Dedifferentiated amniotic fluid mesenchymal stem cell (primary cell): Measurements from ENCODE around the gene CLNK.
A peak's percentile ranks its signal among the peaks of the same experiment; 100 is the strongest.
"Not testable (repeated sequence)": the region's sequence is repeated elsewhere in the genome, so short reads cannot be mapped to it uniquely, and the experiment has no call there.

ENCODE experiments used
- DNase-seq: peaks from one replicate; pipeline ENCODE4 v3.0.0-alpha.2; 2016; ENCODE audit errors: extremely low spot score

CLNK gene

DNA sequence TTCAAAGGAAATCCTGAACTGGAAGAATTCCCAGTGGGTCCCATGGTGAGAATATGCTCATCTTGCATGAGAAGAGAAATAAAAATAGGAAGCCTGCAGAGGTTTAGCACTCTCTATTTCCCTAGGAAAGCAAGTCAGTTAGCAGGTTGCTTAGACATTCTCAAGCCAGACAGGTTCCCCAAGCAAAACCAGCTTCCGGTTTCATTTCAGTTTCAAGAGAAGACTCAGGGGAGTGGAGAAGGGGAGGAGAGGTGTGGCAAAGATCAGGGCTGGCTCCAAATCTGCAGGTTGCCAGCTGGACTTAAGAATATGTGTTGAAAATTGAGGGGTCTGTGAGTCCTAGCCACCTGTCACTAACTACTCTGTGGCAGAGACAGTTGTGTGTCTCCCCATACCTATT lies 107.5 kb downstream of the CLNK start:
- no peak for DNase-seq

DNA sequence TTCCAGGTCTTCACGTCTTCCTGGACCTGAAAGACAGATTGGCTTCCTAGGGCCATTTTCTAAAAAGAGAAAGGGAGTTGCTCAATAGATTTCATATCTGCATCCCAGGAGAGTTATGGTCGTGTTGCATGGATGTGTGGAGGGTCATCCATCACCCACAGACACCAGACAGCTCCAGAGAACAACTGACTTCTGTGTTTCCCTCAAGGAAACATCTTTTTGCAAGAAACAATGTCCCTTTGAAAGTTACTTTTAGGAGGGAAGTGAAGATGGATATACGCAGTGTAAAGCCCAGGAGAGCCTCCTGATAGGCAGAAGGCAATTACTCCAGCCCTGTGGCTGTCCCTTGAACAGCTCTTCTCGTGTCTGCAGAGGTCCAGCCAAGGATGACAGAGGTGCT lies 108.3 kb downstream of the CLNK start:
- no peak for DNase-seq

DNA sequence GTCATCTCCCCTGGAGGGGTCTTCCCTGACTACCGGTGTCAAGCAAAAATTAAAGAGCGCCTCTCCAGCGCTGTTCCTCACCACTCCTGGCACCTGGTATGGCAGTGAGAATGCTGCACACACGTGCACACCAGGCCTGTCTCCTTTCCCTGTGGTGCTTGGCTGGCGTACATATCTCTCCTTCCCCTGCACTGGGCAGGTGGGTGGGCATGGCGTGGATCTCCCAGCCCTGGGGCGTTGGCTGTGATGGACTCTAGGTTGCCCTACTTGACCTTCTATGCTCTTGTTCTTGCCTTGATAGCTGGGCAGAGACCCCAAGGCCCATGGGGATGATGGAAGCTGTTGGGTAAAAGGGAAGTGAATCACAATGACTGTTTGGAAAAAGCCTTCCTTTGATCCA lies 109.2 kb downstream of the CLNK start:
- no peak for DNase-seq

DNA sequence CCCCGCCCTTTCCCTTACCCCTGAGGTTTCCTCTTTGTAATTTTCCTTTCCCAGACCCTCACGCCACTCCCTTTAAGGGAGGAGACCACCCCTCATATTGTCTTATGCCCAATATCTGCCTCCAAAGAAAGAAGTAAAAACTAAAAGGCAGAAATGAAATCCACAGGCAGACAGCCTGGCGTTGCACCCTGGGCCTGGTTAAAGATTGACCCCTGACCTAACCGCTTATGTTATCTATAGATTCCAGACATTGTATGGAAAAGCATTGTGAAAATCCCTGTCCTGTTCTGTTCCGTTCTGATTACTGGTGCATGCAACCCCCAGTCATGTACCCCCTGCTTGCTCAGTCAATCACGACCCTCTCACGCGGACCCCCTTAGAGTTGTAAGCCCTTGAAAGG lies 110.0 kb downstream of the CLNK start:
- DNase-seq, result not testable (repeated sequence)

DNA sequence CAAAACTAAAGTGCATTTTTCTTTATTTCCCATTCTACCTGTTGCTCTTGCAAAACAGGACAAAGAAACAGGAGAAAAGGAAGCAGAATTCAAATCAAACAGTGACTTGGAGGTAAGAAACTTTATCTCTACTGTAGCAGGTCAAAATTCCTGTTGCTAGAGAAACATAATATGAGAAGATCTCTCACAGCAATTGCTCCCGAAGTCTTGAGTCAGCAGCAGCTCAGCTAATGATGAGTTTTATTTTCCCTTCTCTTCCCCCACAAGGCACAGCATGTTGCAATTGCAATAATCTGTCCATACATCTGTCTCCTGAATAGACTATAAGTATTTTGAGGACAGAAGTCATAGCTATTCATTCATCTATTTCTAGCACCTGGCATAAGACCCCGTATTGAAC lies 112.7 kb downstream of the CLNK start:
- no peak for DNase-seq

DNA sequence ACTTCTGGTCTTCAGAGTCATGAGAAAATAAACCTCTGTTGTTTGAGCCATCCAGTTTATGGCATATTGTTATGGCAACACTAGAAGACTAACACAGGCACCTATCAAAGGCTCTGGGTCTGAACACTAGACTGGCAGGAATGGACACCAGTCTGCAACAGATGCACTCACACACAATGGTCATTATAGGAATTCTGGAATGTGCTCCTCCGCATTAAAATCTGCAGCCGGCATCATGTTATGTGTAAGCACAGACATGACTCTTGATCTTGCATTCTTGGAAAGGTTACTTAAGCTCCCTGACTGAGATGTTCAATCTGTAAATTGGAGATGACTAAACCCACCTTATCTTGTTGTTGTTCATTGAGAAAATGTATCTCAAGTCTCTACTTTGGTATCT lies 115.1 kb downstream of the CLNK start:
- no peak for DNase-seq

DNA sequence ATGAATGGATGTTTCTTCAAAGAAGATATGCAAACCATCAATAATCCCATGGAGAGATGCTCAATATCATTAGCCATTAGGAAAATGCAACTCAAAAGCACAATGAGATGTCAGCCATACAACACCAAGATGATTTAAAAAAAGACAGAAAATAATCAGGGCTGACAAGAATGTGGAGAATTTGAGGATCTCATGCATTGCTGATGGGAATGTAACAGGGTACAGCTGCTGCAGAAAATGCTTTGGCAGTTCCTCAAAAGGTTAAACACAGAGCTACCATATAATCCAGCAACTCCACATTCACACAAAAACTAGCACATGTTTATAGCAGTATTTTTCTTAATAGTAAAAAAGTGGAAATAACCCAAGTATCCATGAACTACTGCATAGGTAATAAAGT lies 116.8 kb downstream of the CLNK start:
- DNase-seq, result no peak

DNA sequence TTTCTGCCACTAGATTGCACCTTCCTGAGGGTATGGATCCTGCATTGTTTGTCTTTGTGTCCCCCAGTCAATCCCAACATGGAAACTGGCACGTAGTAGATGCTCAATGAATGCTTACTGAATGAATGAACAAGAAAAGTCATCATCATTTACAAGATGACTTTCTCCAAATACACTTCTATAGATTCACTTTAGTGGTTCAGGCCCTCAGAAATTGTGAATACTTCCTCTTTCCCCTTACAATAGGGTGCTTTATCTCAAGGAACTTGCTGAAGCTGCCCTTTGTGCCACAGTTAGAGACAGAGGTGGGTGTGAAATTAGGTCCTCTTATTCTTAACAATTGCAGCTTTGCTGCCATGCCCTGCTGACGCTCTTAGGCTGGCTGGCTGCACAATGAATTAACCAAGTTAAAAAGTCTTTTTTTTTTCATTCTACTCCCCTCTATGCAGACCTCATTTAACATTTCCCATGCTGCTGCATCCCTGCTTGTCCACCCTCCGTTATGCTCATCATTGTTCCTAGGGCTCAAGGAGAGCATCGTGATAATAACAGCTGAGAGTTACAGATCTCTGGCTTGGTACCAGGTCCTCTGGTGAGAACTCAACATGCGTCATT lies 119.3 kb downstream of the CLNK start:
- DNase-seq, result no peak

DNA sequence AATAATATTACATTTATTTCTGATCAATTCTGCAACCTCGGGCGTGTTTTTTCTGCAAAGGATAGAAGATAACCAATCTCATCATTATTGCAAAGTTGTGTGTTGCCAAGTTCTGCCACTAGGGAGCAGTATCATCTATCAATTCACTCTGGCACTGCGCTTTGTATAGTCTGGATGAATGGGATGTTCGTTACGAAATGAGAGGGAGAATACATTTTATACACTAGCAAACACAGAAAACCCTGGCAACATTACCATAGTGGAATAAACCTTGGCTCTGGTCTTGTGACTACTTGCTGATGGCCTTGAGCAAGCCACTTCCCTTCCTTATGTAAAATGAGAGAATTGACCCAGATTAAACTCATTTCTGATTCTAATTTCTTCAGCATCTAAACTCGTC lies 129.9 kb downstream of the CLNK start:
- DNase-seq, result peak; percentile 43

DNA sequence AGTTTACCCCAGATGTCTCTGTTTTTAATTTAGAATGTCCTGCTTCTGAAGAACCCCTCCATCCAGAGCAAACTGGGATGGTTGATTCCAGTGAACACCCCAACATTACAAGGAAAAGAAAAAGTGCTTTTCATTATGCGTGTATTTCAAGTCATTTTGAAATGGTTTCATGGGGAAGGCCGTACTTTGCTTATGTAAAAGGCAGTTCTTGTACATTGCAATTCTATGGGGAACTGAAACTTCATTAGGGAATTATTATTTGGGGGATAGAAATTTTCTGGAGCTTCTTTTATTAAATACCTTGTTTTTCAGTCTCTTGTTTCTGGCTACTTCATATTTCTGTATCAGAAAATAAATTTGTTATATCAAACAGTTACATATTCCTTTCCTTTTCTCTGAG lies 130.4 kb downstream of the CLNK start:
- DNase-seq, result no peak

DNA sequence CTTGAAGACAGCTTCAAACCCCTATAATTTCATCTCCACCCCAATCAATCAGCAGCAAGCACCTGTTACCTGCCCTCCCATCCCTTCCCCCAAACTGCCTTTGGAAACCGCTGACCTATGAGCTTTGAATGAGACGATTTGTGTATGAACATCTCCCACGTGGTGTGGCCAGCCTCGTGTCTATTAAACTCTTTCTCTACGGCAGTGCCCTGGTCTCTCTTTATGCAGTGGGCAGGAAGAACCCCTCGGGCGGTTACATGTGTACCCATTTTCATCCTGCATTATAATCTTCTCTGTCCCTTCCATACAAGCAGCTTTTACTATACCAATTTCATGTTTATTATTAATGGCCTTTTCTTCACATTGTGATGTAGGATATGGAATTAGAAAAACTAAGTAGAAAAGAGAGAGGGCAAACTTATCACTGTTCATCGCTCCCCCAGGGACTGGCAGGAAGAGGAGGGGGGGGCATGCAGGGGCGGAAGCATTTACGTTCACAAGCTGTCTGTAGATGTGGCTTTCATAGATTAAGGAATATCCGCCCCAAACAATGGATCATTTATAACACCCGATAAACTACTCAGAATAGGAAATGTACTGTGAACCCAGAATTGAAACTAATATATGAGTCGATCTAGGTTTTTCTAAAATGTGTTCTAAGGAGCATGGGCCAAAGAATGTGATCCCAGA lies 131.8 kb downstream of the CLNK start:
- no peak for DNase-seq

DNA sequence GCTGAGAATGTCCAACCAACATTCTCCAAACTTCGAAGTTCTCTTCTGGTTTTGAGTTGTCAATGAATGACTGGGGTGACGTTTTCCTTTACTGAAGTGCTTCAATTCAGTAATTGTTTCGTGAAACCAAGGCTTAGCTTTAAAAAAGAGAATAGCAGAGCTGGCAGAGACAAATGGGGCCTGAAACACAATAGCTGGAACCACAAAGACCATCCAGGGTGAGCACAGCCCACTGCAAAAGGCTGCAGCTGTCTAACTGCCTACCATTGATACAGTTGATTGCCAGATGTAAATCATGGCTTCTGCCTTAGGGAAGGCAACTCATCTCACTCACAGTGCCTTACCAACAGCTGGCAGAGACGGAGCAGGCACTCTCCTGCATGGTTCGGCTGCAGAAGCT lies 148.7 kb downstream of the CLNK start:
- no peak for DNase-seq

DNA sequence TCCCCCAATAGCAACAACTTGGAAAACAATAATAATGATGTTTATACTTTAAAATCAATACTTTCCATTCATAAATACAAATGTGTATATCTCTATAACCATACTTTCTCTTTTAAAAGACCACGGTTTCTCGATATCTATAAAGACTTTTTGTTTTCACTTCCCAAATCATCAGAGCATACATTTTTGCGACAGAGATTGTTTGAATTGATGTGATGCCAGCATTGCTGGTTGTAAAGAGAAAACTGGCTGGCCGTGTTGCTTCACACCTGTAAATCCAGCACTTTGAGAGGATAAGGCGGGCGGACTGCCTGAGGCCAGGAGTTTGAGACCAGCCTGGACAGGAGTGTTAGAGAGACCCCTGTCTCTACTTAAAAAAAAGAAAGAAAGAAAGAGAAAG lies 149.7 kb downstream of the CLNK start:
- no peak for DNase-seq

DNA sequence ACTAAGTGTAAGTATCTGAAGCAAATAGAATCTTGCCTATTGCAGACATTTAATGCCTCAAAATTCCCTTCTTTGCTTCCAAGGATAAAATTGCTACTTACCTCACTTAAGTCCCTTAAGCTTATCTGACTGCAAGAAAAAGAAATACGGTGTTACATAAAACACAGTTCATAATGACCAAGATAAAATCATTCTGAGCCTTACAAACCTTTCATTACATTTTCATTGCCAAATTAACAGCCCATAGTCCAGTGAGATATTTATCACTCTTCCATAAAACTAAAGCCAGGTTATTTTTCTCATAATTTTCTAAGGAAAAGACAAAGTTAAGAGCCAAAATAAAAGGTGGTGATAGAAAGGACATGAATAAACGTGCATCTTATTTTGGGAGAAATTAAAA lies 152.4 kb downstream of the CLNK start:
- DNase-seq, result no peak

DNA sequence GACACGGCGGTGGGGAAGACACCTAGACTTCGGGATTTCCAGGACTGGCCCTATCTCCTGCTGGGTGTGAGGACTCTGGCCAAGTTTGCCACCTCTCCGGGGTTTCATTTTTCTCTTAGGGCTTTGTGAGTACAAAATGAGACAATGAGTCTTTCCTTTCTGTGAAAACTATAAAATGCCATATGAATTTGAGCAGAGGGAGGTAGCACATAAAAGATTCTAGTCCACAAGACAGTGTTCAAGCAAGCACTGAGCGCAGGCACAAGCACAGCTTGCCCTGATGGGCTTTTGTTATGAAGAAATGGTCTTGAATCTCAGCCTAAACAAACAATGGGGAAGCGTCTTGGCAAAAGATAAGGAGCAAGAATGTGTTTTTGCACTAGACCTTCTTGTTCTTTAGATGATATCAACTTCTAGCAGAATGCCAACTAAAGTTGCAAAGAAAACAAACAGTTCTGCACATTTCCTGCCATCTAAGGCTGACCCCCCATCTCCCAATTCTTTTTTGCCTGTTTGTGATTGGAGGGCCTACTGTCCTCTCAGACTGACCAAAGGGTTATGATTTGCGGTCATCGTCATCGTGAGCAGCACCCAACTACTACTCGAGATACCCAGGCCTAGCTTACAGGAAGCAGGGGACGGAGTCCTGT lies 154.3 kb downstream of the CLNK start:
- no peak for DNase-seq

DNA sequence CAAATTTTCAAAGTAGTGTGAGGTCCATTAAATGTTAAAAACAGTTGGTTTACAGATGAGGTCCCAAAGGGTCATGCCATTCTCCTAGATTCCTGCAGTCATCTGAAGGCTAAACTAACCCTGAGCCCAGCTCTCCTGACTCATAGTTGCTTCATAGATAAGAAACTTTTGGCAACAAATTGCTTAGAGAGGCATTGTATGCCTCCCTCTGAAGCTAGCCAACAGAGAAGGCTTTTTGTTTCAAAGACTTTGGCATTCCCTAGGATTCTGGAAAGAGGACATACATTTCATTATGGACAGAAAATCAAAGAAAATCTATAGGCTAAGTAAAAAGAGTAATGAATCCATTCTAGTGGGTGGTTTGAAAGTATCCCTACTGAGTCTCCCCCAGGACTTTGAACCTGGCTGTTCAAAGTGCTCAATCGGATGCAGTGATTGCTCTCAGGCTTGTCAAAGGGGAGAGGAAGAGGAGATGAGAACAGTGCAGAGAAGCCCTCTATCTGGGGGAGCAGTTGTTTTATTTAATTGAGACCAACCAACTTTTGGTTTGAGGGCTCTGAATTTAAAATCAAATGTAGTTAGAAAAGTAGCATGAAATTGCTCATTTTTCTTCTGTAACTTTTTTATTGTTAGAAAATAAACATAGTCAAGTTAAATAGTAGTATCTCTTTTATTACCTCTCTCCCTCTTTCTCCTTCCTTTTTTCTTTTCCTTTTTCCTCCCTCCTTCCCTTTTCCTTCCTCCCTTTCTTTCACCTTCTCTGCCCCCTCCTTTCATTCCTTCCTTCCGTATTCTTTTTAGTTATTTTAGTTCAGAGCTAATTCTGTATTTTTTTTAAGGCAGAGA lies 155.1 kb downstream of the CLNK start:
- DNase-seq, result no peak

DNA sequence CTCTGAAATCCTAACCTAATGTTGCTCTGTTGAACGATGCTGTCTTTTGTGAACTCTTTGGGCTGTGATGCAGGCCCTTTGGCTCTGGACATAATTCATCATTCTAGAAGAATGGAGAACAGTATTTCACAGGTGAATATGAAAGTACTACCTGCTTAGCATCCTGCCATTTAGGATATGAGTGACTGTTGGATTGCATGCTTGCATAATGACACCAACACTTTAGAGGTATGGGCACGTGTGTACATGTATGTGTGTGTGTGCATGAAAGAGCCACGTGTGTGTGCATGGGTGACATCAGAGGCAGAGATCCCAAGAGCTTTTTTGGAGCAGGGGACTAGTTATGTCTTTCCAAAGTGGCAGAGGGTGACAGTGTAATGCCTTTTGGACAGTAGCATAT lies 157.1 kb downstream of the CLNK start:
- DNase-seq, result no peak

DNA sequence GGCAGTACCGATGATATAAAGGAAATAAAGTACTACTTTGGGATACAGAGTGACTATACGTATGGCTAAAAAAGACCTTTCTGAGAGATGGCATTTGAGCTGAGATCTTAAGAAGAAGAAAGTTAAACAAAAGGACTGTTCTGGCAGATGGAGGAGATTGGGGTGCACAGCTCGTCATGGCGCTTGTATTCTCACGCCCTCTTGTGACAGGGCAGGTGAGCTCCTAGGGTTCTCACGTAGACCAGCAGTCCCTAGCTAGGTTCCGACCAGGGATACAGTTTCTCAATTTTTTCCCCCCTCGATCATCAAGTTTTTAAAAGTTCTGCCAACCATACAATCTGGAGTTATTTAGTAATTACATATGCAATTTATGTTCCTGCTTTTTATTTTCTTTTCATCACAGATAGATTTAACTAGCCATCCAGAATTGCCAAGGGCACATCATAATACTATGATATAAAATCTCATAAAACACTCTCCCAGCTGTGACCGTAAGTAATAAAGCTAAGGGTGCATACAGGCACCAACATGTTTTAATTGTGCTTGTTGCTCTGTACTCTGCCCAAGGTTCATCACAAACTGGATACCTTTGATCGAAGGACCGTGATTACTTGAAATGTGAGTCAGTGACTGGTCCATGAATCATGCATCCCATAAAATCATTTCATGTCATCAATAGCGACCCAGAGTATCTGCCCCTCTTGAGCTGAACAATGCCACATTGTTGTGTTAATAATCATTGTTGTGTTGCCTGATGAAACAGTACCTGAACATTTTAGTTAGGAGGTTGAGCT lies 157.9 kb downstream of the CLNK start:
- no peak for DNase-seq

DNA sequence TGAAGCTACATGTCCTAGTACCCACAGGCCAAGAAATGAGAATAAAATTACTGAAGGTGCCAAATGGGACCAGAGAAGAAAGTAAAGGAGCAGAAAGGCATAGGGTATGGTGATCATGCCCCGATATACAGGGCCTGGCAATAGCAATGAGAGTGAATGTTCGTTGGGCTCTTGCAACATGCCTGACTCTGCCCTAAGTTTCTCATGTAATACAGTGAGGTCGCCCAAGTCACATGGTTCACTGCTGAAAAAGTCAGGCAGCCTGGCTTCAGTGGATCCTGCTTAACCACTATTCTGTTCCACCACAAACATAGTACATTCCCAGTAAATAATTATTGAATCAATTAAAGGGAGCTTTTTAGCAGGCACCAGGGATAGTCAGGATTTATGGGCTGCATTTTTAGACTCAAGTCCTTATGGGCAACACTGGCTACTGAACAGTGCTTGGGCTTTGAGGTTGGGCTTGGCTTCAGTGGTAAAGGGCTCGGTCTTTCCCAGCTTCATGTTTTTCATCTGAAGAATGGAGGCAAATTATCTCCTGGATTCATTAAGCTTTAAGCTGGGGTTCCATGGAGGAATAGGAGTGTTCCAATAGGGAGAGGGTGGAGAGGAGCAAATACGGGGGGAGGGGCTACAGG lies 160.3 kb downstream of the CLNK start:
- no peak for DNase-seq

DNA sequence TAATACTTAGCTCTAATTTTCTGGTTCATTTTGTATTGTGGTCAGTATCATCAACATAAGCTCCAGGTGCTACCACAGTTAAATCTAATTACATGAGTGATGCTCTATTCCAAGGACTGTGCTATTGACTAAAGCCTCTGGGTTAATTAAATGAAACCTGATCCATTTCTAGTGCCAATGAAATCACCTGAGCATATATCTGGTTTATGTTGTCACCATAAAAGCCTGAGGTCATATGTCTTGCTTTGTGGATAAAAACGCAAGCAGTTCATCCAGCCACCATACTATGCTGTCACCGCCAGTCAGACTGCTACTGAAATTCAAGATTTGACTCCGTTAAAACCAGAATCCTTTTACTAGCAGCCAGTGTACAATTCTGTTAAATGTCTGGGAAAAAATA lies 163.1 kb downstream of the CLNK start:
- DNase-seq, result no peak

DNA sequence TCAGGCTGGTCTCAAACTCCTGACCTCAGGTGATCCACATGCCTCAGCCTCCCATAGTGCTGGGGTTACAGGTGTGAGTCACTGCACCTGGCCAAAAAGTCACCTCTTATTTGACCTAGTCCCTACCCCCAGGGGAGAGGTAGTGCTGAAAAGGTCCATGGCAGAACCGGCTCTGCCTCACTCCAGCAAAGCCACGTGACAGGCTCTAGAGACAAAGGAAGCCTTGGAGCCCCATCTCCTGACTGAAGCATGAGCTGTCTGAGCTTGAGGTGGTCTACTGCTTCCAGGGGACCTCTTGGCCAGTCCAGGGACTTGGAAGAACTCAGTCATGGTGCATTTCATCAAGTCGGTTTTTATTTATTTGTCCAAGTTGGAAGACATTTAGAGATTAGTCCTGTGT lies 174.8 kb downstream of the CLNK start:
- DNase-seq, result no peak
